ENCODE data around the gene NAT8L.

- no peak for TF ChIP-seq EZH2 (IDR thresholded peaks at IDR 0.05)
- TF ChIP-seq FOXP2 (optimal IDR thresholded peaks at IDR 0.05; ENCODE audit: control extremely low read depth, extremely low read length, insufficient read depth): no peak
- no peak for TF ChIP-seq POLR2AphosphoS5 (IDR thresholded peaks at IDR 0.05; ENCODE audit: borderline replicate concordance, low read depth, low read length)
Measured at GRCh38 chr4:2025817-2026216, 33.3 kb upstream of the NAT8L start.

Measured in SK-N-MC (cell line).